Ecto neural progenitor cell (in vitro differentiated cells): ENCODE measurements around the gene ARHGDIB.

Experiments
- DNase-seq: peaks from one replicate; pipeline ENCODE4 v3.0.0-alpha.2; 2018; ENCODE audit warnings: low spot score

ARHGDIB gene

DNA sequence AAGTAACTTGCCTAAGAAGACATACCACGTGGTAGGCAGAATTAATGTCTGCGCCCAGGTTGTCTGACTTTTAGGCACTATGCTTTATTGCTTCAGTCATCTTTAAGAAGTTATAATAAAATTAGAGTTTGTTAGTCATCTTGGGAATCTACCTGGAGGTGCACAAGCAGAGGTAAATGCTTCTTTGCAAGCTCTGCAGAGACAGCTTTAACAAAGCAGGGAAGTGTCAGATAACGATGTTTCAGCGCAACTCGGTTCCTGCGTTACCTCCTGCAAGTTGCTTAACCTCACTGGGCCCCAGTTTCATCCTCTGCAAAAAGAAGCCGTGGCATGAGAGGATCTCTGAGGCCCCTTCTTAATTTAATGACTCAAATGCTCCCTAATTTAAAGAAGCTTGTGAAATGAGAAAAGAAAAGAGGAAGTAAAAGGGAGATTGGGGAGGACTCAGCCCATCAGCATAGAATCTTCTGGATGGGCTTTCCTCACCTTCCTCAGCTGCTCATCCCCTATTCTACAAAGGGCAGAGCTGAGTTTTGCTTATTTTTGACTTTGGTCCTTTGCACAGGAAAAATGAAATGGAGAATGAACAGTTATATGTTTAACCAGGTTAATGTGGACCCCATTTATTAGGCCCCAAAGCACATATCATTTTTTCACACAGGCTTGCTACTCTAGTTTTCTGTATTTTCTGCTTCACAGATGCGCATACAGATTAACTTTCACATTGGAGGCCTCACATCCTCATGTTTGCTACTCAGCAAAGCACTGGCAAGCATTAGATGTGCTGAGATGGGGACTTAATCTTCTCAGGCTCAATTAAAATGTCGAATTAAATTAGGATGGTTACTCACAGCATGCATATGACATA lies 5.1 kb downstream of the ARHGDIB start:
- DNase-seq = no peak

DNA sequence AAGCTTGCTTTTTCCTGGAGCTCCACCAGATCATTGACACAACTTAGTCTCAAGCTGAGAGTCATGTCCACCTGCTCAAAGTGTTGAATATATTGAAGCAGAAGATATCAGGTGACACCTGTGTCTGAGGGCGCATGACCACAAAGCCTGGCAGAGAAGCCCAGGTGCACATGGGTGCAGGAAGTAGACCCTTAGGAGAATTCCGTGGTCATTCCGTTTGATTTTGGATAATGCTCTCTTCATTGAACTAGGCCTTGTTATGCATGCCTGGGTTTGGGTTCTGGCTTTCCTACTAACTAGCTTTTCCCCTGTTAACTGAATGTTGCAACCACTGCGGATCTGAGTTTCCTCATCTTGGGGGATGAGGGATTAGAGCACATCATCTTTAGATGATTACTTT lies 7.1 kb downstream of the ARHGDIB start:
- no peak for DNase-seq

DNA sequence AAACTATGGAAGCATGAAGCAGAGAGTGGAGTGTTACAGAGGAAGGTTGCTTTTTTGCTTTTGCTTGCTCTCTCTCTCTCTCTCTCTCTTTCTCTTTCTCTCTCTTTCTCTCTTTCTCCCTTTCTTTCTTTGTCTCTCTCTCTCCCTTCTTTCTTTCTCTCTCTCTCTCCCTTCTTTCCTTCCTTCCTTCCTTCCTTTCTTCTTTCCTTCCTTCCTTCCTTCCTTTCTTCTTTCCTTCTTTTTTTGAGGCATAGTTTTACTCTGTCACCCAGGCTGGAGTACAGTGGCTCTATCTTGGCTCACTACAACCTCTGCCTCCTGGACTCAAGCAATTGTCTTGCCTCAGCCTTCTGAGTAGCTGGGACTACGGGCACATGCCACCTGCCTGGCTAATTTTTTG lies 7.6 kb downstream of the ARHGDIB start:
- DNase-seq = no peak

DNA sequence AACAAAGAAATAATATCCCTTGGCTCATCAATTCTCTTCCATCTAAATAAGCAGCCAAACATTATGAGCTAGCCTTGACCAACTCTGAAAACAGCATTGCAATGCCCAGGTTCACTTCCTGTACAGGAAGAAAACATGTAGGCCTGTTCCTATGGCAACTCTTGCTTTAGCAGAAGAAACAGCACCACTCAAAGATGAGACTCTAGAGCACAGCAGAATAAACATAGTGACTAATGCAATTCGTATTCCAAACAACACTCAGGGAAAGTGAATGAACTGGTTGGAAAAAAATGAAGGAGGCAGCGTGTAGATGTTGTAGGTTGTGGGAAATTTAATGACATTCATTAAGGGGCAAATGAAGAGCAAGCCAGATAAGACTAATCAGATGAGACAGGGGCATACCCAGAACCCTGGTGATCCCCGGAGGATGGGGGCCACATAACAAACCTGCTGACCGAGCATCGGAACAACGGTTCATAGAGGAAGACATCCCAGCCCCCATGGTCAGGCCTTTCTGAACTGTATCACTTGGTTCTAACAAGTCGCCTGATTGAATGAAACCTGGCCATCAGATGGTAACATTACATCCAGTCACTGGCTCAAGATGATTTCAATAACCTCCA lies 9.0 kb downstream of the ARHGDIB start:
- DNase-seq = no peak

DNA sequence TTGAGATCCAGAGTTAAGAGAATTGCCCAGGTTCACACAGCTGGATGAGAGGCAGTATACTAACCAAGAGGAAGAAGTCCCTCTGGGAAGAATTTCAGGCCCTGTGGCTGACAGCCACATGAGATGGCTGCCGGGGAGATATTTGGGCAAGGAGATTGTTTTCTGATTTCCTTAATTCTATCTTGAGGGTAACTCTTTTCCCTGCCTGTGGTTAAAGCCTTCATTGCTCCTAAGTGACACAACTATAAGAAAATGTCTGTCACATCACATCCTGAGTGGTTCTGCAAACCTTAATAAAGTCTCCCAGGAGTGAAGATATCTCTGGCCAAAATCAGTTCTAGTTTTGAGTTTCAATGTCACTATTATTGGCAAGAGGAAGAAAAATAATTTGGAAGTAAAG lies 9.6 kb downstream of the ARHGDIB start:
- DNase-seq = no peak

DNA sequence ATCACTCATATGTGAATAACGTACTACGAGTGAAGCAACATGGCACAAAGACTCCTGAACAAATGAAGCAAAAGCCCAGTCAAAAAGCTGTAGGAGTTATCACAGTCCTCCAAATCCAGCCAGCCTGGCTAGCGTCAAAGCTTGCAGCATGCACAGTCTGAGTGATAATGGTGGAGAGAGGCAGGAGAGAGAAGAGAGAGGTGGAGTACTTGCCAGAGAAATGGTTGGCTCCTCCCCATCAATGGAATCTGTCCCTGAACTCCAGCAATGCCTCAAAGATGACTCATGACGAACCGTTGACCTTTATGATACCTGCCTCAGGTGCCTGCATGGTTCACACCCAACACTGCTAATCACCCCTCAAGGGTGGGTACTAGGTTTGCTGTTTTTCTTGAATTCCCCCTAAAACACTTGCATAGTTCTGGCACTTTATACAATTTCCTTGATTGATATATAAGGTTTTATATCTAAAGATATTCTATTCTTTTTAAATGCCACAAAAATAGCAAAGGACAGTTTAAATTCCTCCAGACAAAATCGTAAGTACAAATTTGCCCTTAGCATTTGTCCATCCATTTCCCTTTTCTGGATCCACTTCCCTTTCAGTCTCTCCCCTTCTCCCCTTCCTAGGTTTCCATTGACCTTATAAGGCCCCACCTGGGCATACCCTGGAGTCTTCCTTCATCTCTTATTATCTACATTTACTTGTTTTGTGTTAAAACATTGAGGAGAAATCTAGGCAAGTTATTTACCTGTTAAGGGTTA lies 10.2 kb downstream of the ARHGDIB start:
- no peak for DNase-seq

DNA sequence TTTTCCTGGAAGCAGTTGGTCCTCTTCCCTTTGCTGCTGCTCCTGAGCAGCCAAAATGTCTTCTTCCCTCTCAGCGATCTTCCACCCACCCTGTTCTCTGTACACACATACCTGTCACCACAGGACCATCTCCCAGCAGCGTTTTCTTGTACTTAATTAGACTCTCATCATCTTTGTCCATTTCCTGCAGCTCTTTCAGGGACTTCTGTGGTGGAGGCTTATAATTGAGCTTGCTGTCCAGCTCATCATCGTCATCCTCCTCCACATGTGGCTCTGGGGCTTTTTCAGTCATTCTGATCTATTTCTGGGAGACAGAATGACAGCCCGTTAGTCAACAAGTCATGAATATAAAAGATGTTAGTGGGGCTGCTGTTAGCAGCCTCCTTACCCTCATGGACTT lies 11.0 kb downstream of the ARHGDIB start:
- DNase-seq = no peak

DNA sequence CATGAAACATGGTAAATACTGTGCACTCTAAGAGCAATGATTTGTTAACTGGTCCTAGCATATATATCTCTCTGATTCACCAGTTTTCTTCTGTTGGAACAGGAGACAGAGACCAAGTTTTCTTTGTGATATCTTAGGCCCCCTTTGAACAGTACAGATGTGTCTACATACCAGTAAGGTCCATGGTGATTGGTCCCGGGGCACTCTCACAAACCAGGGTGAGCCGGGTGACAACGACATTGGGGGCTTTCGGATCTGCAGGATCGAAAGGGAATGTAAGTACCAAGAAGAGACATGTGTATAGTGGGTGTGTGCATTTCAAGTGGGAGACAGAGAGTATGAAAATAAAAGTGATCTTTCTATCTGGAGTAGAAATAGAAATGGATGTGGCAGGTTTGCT lies 11.8 kb downstream of the ARHGDIB start:
- no peak for DNase-seq

DNA sequence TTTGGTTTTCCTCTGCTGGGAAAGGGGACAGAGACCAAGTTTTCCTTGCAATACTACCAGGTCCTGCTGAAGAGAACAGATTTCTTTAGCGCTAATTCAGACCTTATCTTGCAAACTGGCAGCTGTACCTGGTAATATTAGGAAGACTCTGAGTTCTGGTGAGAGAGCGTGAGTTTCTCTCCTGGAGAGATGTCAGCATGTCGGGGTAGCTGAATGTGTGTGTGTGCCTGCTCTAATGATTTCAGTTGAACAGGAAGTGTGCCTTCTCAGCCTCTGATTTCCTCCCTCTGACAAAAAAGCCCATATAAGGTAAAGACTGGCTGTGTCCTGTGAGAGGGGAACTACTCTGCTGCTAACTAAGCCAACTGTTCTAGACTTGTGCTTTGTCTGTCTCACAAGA lies 12.7 kb downstream of the ARHGDIB start:
- DNase-seq = no peak

DNA sequence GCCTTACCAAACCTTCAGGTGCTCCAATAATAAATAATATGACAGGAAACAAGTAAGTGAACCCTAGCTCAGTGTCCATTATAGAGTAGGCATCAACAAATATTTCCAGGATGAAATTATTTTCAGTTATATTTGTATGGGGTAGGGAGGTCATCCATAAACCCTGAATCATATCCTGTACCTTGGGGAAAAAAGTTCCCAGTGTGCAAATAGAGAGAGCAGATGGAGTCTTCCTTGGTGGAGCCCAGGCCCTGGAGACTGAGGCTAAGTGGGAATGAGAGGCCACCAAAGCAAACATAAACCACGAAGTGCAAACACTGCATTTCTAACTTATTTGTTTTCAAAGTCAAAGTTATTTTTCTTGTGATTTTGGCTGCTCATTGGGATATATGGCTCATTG lies 14.5 kb downstream of the ARHGDIB start:
- DNase-seq = no peak

DNA sequence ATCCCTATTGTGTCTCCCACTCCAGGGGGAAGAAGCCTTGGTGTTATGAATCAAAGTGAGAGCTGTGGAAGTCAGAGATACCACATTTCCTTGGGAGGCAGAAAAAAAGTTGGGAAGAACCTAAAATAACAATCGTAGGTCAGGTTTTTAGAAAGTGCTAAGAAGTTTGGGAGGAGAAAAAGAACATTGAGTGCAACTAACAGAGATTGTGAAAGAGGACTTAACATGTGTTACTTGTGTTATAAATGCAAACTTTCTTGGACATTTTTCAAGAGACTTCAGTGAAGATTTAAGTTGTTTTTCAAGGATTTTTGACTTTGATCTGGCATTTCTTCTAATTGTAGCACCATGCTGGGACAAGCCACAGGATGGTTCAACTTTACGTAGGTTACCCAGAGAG lies 15.2 kb downstream of the ARHGDIB start:
- DNase-seq = no peak

DNA sequence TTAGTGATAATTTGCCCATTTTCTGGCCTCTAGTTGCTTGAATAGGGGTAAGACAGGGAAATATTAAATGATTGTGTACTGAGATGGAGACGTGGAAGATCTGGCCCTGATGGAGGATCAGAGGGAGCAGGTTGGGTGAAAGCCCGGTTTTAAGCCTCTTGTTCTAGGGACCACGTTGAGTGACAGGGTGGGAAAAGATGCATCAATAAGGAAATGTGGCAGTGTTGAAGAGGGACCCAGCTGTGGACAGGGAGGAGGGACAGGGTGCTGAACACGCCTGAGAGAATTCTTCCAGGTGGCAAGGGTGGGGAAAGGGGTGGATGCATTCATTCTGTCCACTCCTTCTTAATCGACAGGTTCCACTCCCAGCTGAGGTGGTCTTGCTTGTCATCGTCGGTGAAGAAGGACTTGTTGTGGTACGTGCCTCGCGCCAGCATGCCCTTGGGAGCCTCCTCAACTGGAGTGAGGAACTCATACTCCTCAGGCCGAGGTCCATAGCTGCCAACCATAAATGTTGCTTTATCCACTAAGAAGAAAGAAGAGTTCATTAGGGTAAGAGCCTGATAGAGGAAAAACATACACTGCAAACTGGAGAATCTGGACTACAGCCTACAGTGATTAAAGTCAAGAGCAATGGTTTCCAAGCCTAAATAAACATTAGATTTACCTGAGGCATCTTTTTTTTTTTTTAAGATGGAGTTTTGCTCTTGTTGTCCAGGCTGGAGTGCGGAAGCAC lies 19.0 kb downstream of the ARHGDIB start:
- no peak for DNase-seq

DNA sequence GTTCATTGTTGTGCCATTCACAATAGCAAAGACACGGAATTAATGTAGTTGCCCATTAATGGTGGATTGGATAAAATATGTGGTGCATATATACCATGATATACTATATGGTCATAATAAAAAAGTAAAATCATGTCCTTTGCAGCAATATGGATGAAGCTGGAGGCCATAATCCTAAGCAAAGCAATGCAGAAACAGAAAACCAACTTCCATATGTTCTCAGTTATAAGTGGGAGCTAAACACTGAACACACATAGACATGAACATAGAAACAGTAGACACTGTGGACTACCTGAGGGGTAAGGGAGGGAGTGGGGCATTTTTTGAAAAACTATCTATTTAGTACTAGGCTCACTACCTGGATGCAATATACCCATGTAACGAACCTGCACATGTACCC lies 20.0 kb downstream of the ARHGDIB start:
- no peak for DNase-seq

DNA sequence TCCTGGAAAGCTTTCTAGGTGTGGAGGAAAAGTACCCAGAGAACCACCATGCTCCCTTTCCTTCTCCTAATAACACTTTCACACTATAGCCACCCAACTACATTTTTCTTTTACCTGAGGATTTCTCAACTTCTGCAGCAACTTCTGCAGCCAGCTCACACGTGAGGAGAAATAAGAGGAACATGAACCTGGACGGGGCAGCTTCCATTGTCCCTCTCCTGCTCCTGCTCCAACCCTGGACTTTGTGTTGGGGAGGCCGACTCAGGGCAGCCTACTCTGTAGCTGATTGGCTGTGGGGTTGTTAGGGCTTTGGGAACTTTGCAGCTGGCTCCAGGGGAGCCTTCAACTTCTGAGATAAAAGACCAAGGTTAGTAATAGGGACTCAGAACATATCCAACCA lies 23.1 kb downstream of the ARHGDIB start, which contains the start of gene ERP27:
ERP27 (minus strand) TSS at position 237 of the 400 bp plus-strand sequence; CDS start at position 208, 29 bp downstream.
- no peak for DNase-seq

DNA sequence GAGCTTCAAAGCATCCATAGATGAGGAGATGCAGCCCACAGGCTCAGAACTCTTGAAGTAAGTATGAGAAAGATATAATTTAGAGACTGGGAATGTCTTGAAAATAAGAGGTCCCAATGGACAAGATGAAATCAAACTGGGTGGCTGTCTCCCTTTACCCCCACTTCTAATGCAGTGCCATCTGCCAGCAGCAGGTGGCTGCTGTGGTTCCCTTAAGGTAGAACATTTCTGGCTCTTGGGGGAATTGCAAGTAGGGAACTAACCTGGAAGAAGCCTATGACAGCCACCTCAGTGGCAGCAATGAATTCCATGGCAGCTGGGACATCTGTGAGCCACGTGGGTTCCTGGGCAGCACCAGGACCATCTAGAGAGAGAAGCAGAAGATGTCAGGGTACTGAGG lies 23.7 kb downstream of the ARHGDIB start:
- DNase-seq = no peak

DNA sequence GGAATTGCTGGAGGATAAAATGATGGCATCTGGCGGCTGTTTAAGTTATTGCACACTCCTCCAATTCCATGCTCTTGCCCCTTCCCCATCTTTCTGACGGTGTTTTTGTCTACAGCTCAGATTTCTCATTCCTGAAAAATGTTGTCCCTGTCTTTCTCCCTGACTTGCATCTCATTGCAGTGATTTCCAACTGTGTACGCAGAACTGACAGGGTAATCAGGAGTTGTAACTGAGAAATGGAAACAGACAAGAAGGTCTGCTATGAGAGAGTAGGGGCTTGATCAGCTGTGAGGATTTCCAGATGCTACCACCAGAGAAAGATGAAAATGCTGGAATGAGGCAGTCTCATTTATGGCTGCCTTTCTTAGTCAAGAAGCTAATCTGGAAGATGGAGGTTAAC lies 24.4 kb downstream of the ARHGDIB start:
- no peak for DNase-seq

DNA sequence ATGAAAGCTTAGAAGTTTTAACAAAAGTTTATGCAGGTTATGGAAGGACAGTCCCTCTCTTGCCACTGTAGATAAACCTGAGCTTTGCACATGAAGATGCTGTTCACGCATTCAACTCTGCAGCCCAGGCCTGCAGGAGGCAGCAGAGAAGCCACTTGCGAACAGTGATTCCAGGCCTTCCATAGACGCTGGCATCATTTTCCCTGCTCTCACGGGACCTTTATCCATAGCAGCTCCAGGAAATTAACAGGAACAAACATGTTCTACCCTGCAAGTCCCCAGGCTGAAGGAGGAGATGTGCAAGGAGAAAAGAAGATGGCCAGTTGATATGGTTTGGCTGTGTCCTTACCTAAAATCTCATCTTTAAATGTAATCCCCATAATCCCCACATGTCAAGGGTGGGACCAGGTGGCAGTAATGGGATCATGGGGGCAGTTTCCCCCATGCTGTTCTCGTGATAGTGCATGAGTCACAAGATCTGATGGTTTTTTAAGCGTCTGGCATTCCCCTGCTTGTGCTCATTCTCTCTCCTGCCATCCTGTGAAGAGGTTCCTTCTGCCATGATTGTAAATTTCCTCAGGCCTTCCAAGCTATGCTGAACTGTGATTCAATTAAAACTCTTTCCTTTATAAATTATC lies 25.1 kb downstream of the ARHGDIB start:
- DNase-seq = peak; percentile 63

DNA sequence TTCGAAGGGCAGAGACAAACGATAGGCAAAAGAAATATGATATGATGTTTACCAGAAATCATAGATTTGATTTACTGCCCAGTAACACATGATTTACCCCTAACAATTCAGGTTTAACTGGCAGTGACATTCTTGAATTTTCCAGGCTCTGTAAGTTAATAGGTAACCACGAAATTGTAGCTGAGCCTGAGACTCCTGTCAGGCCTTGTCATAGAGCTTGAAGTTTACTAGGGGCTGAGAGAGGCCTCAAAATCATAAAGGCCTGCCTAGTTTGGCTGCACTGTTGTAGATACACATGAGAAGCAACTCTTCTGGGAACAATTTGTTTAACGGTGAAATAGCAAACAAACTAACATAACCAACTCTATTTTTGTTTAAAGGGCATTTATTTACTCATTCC lies 26.4 kb downstream of the ARHGDIB start:
- no peak for DNase-seq

DNA sequence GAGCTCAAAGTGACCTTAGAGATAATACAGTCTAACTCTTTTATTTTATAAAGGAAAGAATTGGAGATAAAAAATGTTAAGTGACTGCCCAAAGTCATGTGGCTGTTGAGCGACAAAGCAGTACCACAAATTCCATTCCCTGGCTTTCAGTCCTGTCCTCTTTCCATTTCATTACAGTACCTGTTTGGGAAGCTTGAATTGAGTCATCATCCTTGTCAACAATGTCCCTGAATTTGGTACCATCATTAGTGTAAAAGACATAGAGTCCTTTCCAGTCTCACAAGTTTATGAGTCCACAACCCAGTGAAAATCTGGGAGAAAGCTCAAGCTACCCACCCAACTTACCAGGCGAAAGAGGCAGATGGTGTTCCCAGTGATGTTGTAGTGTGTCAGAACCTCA lies 26.9 kb downstream of the ARHGDIB start:
- DNase-seq = no peak

DNA sequence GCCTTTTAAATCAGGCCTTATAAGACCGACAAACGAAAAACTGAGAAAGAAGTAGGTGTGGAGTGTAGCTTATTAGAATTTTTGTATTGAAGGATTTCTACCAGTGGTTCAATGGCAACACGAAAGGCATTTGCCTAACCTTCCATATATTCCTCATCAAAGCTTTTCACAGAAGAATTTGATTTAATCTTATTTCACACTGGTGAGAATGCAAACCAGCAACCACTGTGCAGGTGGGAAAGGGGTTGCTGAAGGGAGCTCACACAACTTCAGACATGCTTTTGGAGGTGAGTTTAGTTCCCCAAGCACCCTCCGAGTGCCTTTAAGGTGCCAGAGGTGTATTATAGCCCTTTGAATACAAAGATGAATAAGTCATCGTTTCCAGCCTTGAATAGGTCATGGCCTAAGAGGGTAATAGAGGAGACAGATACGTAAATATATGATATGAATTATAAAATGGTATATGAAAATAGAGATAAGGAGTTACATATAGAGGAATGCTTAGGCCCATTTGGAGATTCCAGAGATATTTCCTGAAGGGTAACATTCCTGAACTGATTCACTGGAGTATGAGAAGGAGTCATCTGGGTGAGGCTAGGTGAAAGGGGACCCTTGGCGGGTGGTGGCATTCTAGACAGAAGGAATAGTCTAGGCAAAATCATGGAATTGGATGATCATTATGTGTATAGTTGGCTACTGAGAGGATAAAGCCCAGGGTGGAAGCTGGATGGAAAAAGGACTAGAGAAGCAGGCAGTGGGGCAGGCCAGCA lies 29.4 kb downstream of the ARHGDIB start:
- DNase-seq = no peak

DNA sequence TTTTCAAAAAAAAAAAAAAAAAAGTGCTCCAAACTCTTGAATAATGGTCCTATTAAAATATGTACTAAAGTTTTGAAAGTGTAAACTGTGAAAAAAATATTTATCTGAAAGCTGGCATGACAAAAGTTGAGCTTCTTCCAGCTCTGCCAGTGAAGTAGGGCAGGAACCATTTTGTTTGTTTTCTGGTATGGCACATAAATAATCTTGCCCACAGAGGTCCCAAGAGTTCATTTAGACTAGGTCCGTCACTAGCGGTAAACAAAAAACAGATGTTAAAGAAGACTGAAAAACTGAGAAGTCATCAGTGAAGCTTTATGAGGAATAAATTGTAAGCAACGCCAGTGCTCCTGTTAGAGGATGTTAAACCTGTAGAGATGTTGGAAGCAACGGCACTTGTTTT lies 30.0 kb downstream of the ARHGDIB start:
- DNase-seq = no peak
